Ectodermal cell (in vitro differentiated cells): ENCODE results near the gene TGFBR3.

Experiments
- H3K27ac ChIP-seq: 2 replicates; pipeline ENCODE4 v1.7.0; 2013; ENCODE audit warnings: mild to moderate bottlenecking, low read depth, low read length; ENCODE audit not compliant: insufficient read depth, poor library complexity, severe bottlenecking
- H3K27me3 ChIP-seq: 2 replicates; pipeline ENCODE4 v1.7.0; 2013; ENCODE audit warnings: mild to moderate bottlenecking, low read length; ENCODE audit not compliant: insufficient read depth, control insufficient read depth, poor library complexity, severe bottlenecking
- H3K36me3 ChIP-seq: one replicate; pipeline ENCODE4 v1.7.0; 2013; ENCODE audit warnings: low read length; ENCODE audit not compliant: control insufficient read depth, insufficient read depth
- H3K4me1 ChIP-seq: one replicate; pipeline ENCODE4 v1.7.0; 2013; ENCODE audit warnings: low read length; ENCODE audit not compliant: control insufficient read depth, insufficient read depth
- H3K4me3 ChIP-seq: 2 replicates; pipeline ENCODE4 v1.7.0; 2013; ENCODE audit warnings: low read depth, low read length, control low read depth; ENCODE audit not compliant: insufficient read depth
- H3K9me3 ChIP-seq: 2 replicates; pipeline ENCODE4 v1.7.0; 2013; ENCODE audit warnings: mild to moderate bottlenecking, low read length, moderate library complexity; ENCODE audit not compliant: control insufficient read depth
- WGBS, 2 experiments: methylation state at CpG; one replicate each; pipeline ENCODE4 v1.1.7; 2013; ENCODE audit warnings: missing lambda C conversion rate in 2 of 2; 5-methylcytosine and 5-hydroxymethylcytosine counted together

Gene TGFBR3

DNA sequence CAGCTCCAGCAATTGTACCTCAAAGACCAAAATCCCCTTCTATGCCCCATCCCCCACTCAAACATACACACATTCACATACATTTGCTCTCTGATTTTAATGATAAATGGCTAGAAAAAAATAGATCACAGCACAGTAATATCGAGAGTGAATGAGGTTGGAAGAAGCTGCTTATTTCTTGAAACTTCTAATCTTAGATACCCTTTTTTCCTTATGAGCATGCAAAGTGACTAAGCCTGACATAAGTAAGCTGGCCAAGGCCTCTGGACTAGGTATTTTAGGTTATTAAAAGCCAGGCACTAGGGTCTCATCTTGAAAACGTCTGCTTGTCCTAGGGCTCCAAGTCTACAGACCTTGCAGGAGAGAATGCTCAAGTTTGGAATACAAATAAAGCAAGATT lies 133.6 kb downstream of the TGFBR3 start:
- WGBS, 2 experiments, result 88 to 91% methylated on average over 1 to 2 of the region's 2 CpGs
- no peaks in the 10 kb centered on the region for H3K27me3 ChIP-seq
- no peaks in the 10 kb centered on the region for H3K9me3 ChIP-seq
- no peak overlapping the region for H3K27ac ChIP-seq
- no peaks in the 10 kb centered on the region for H3K36me3 ChIP-seq
- H3K4me1 ChIP-seq, result no peaks in the 10 kb centered on the region
- H3K4me3 ChIP-seq, result no peak overlapping the region

DNA sequence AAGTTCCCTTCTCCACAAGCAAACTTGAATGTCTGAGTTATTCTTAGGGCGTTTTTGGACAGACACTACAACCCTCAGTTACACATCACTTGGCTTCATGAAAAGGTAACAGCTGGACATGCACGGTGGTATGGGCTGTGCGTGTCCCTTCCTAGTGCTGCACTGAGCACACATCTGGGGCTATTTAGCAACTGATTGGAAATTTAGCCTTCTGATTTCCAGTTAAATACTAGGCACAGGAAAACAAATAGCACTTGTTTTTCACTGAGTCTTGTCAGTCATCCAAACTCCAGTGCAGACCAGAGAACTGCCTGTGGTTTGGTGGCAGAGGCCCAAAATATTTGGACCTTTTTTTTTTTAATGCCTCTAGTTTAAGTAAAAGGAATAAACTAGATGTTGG lies 134.7 kb downstream of the TGFBR3 start:
- Histone ChIP-seq H3K27ac (no peak overlapping the region), H3K27me3 (no peaks in the 10 kb centered on the region), H3K36me3 (peaks cover 4% of the 10 kb centered on the region), H3K4me1 (no peaks in the 10 kb centered on the region), H3K4me3 (no peak overlapping the region), H3K9me3 (no peaks in the 10 kb centered on the region)
- 93 to 100% methylated on average over 3 of the region's 3 CpGs for WGBS, 2 experiments

DNA sequence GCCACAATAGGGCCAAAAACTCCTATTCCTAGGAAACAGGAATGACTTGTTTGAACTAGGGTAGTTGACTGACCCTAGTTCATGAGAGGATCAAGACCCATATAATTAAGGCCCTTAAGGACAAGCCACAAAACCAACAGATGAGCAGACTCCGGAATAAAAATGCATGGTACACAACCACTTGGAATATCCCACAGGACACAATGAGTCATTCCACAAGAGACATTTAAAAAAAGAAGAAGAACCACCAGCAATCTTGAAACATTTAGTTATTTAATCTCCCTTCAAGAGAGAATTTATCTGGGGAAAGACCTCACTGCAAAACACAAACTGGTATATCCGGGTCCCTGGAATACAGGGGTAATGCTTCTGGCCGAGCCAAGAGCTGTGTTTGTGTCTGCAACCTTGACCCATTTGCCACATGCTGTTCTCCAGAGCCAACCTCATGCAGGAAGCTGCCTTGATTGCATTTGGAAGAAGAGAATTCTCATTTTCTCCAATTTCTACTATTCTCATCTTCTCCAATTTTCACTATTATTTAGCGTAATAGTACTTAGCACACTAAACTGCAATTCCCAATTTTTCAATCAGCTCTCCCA lies 135.5 kb downstream of the TGFBR3 start:
- peaks cover 4% of the 10 kb centered on the region for H3K36me3 ChIP-seq
- no peaks in the 10 kb centered on the region for H3K4me1 ChIP-seq
- H3K27ac ChIP-seq, result no peak overlapping the region
- 94% methylated on average over 4 of the region's 4 CpGs for WGBS, 2 experiments
- H3K27me3 ChIP-seq, result no peaks in the 10 kb centered on the region
- no peaks in the 10 kb centered on the region for H3K9me3 ChIP-seq
- no peak overlapping the region for H3K4me3 ChIP-seq

DNA sequence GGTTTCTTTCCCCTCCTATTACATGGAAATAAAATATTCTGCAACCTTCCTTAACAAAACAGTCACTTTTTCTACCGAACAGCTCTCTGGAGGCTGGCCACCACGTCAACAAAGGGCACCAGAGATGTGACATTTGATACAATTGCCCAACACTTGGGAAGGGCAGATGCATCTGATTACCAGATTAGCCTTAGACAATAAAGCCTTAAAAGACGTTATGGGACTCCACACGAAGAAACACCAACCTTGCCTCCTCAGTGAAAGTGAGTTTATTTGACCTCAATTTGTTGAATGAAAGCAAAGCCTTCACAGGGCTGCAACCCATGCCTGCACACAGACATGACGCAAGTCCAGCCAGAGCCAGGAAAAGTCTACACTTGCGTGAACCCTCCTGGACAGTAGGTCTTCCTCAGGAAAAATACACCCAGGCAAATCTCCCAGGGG lies 136.1 kb downstream of the TGFBR3 start:
- WGBS, 2 experiments, result 92 to 94% methylated on average over 6 of the region's 6 CpGs
- no peak overlapping the region for H3K4me3 ChIP-seq
- no peaks in the 10 kb centered on the region for H3K9me3 ChIP-seq

DNA sequence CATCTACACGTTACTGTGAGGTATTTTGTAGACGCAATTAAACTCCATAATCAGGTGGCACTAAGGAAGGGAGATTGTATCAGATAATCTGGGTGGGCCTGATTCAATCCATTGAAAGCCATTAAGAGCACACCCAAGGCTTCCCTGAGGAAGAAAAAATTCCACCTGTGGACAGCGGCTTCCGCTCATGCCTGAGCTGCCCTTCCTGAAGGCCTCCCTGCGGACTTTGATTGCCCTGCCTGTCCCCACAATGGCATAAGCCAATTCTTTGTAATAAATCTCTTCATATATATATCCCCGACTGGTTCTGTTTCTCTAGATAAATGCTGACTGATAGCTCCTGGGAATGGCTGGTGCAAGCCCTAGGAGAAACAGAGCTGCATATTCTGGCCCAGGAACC lies 138.3 kb downstream of the TGFBR3 start:
- 78 to 79% methylated on average over 6 of the region's 6 CpGs for WGBS, 2 experiments

More for the DNA sequence above, 136.1 kb downstream of the TGFBR3 start:
- Histone ChIP-seq H3K27me3 (no peaks in the 10 kb centered on the region), H3K36me3 (peaks cover 4% of the 10 kb centered on the region), H3K4me1 (no peaks in the 10 kb centered on the region), H3K27ac (no peak overlapping the region)

DNA sequence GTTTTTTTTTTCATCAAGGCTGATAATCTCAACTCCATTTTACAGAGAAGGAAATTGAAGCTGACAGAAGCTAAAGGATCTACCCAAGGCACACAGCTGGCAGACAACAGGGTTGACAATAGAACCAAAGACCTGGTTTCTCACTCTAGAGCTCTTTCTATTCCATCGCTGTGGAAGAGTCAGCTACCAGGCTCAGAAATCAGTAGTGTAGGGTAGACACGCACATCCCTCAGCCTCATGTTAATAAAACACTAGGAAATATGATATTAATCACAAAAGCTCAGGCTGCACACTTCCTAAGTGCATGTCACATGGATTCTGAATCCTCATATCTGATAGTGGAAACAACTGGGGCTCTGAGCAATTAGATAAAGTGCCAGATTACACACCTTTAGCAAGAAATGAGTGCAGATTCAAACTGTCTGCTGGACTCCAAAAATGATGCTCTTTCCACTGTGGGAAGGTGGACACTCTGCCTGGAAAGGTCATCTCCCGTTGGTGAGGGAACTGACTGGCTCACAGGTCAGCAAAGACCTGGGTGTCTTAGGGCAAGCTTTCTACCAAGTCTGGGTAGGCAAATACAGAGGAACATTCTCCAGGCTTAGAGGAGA lies 139.1 kb downstream of the TGFBR3 start:
- no peak overlapping the region for H3K4me3 ChIP-seq
- WGBS, 2 experiments, result 90 to 95% methylated on average over 3 of the region's 3 CpGs

More for the DNA sequence above, 138.3 kb downstream of the TGFBR3 start:
- Histone ChIP-seq H3K4me3 (no peak overlapping the region), H3K36me3 (peaks cover 4% of the 10 kb centered on the region), H3K4me1 (no peaks in the 10 kb centered on the region), H3K9me3 (no peaks in the 10 kb centered on the region), H3K27me3 (no peaks in the 10 kb centered on the region), H3K27ac (no peak overlapping the region)

DNA sequence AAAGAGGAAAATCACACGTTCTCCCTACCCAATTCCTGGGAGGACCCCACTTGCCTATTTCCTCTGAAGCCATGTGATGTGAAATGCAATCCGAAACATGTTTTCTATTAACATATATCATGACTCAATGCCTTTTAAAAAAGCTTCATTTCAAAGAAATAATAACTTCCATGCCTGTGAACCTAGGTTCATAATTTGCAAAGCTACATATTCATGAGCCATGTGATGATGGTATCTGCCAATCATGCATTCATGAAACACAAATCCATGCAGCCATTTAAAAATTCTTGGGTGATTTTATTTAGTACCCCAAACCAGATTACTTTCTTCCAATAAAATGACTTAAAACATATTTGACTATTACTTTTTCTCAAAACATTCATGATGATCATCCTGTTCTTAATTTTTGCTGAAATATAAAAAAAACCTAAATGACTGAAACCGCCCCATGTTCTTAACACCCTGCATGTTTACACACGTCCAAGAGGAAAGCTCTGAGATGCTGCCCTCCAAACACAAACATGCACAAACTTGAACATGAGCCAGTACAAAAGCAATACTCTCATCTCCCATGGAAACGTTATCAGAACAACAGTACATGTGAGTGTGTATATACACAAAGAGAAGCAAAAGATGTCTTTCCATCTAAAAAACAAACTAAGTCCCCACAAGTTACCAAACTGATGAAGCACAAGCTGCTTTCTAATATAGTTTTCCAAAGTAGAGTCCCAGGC lies 140.1 kb downstream of the TGFBR3 start:
- Histone ChIP-seq H3K4me1 (no peaks in the 10 kb centered on the region), H3K36me3 (peaks cover 4% of the 10 kb centered on the region), H3K27me3 (no peaks in the 10 kb centered on the region), H3K9me3 (no peaks in the 10 kb centered on the region), H3K27ac (no peak overlapping the region), H3K4me3 (no peak overlapping the region)
- 88 to 92% methylated on average over 4 to 5 of the region's 5 CpGs for WGBS, 2 experiments

More for the DNA sequence above, 139.1 kb downstream of the TGFBR3 start:
- peaks cover 4% of the 10 kb centered on the region for H3K36me3 ChIP-seq
- H3K4me1 ChIP-seq, result no peaks in the 10 kb centered on the region
- no peaks in the 10 kb centered on the region for H3K27me3 ChIP-seq
- no peaks in the 10 kb centered on the region for H3K9me3 ChIP-seq
- H3K27ac ChIP-seq, result no peak overlapping the region

DNA sequence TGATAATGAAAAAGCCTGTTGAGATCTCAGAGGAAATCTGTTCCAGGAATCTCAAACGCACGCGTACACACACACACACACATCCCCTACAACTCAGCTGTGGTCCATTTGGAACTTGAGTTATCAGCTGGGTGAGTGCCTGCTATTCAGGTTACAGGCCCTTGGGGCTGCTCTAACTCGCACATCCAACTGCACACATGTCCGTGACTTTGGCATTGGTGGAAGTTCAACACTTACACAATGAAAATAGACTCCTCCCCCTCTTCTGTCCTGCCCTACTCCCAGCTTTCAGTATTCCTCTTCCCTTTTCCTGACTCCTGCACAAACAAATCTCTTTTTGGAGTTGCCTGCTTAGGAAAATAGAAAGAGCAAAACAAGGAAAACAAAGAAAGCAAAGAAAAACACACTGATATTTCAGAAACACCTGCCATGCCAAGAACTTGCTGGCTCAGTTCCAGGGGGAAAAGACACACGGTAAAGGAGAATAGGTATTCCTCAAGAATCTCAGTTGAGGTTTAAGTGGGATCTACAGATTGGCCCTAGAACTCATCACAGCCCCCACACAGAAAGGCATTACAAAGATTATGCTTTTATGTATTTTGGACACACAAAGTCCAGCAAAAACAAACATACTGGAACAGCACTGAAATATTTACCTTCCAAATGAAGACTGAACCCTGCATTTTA lies 140.9 kb downstream of the TGFBR3 start:
- Histone ChIP-seq H3K27me3 (no peaks in the 10 kb centered on the region), H3K4me1 (no peaks in the 10 kb centered on the region), H3K36me3 (peaks cover 4% of the 10 kb centered on the region), H3K27ac (no peak overlapping the region), H3K9me3 (no peaks in the 10 kb centered on the region), H3K4me3 (no peak overlapping the region)
- WGBS, 2 experiments, result 93 to 95% methylated on average over 6 of the region's 6 CpGs

DNA sequence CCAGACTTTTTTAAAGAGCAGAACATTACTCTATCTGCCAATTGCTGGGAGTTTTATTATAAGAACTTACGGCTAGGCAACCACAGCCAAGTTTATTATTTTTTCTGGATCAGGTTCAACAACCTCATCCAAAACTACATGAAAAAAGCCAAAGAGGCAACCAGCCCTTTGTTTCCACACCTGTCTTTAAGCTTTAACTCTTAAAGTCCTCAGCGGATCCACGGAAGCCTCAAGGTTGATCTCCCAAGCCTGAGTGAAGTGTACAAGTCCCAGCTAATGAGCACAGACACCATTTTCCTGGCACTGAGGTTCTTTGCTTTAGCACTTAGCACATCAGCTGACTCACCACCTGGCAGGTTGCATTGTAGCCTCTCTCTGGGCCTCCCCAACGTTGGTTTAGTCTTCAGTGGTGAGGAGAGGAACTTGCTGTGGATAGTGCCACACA lies 143.1 kb downstream of the TGFBR3 start:
- Histone ChIP-seq H3K9me3 (no peaks in the 10 kb centered on the region), H3K27ac (no peak overlapping the region), H3K36me3 (peaks cover 4% of the 10 kb centered on the region), H3K4me1 (no peaks in the 10 kb centered on the region), H3K4me3 (no peak overlapping the region), H3K27me3 (no peaks in the 10 kb centered on the region)
- 87 to 93% methylated on average over 4 of the region's 4 CpGs for WGBS, 2 experiments

DNA sequence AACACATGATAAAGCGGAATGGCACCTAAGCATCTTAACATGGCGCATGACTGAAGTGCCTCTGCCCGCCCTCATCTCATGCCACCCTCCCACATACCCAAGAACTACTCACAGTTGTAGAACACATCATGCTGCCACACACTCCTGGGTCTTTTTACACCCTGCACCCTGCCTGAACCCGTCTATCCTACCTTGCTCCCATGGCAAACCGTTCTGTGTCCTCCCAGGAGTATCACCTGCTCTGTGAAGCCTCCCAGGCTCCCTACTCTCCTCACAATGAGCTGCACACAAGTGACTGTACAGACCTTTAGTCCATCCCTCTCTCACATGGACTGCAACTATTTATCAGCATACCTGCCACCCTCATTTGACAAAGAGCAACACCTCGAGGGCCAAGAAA lies 144.0 kb downstream of the TGFBR3 start:
- 95 to 96% methylated on average over 6 of the region's 6 CpGs for WGBS, 2 experiments
- Histone ChIP-seq H3K9me3 (no peaks in the 10 kb centered on the region), H3K27ac (no peak overlapping the region), H3K27me3 (no peaks in the 10 kb centered on the region), H3K4me3 (no peak overlapping the region), H3K4me1 (peaks cover 5% of the 10 kb centered on the region), H3K36me3 (peaks cover under 1% of the 10 kb centered on the region)
